Subcutaneous abdominal adipose tissue (tissue), 5 donors: Measurements from ENCODE around the gene KPNB1.

ENCODE experiments used
- H3K27ac ChIP-seq: one replicate; pipeline ENCODE4 v1.7.0; 2013; ENCODE audit warnings: low read depth, mild to moderate bottlenecking, inconsistent platforms, low read length, moderate library complexity
- H3K27me3 ChIP-seq, 5 donors: one replicate each; pipeline ENCODE4 v1.7.0; 2013; ENCODE audit warnings: low read length in 5 of 5, inconsistent platforms in 1 of 5; ENCODE audit not compliant: control insufficient read depth in 5 of 5, insufficient read depth in 4 of 5
- H3K36me3 ChIP-seq, 5 donors: one replicate each; pipeline ENCODE4 v1.7.0; 2013; ENCODE audit warnings: low read length in 5 of 5; ENCODE audit not compliant: control insufficient read depth in 5 of 5, insufficient read depth in 5 of 5
- H3K4me1 ChIP-seq, 5 donors: one replicate each; pipeline ENCODE4 v1.7.0; 2013; ENCODE audit warnings: low read length in 5 of 5, mild to moderate bottlenecking in 3 of 5, moderate library complexity in 1 of 5; ENCODE audit not compliant: control insufficient read depth in 5 of 5, insufficient read depth in 5 of 5
- H3K4me3 ChIP-seq, 5 donors: one replicate each; pipeline ENCODE4 v1.7.0; 2013; ENCODE audit warnings: low read length in 5 of 5, low read depth in 1 of 5
- H3K9ac ChIP-seq, 5 donors: one replicate each; pipeline ENCODE4 v1.7.0; 2013; ENCODE audit warnings: low read length in 5 of 5, mild to moderate bottlenecking in 4 of 5, moderate library complexity in 3 of 5
- H3K9me3 ChIP-seq, 5 donors: one replicate each; pipeline ENCODE4 v1.7.0; 2013; ENCODE audit warnings: low read length in 5 of 5; ENCODE audit not compliant: control insufficient read depth in 5 of 5
- donor health status: healthy.
- donor health status: healthy.
- donor health status: healthy.
- donor health status: healthy.
- donor health status: healthy.

Gene KPNB1

DNA sequence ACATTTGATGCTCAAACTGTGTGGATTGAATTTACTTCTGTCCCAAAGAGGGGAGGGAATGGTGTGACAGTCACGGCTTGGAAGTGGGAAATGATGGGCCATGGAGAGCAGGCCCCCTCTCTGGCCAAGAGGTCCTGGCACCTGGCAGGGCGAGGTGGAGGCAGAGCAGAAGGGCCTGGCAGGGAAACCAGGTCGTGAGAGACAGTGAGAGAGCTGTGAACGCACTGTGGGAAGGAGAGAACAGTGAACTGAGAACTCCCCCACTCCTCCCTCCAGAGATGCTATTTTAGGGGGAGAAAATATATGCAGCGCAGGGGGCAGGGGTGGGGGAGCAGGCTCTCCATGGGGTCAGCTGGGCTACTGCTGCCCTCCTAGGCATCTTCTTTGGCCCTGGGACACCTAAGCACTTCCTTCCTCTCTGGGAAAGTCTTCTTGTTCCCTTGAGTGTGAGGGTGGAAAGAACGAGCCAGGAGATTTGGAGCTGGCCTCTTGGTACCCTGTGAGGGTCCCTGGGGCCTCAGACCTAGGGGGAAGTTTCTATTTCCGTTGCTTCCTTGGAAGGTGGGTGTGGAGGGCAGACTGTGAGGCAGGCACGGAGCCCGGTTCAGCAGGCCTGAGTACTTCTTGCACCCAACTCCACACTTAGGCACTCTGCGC lies 66.1 kb downstream of the KPNB1 start:
- Histone ChIP-seq H3K27ac (no peak overlapping the region), H3K4me1 (peaks cover 0 to 8% (median 4%) of the 10 kb centered on the region in 5 donors), H3K9ac (no peak overlapping the region), H3K9me3 (no peaks in the 10 kb centered on the region), H3K36me3 (peaks cover 0 to 9% (median 7%) of the 10 kb centered on the region in 5 donors), H3K4me3 (no peak overlapping the region), H3K27me3 (peaks cover 24 to 59% (median 41%) of the 10 kb centered on the region in 5 donors)

DNA sequence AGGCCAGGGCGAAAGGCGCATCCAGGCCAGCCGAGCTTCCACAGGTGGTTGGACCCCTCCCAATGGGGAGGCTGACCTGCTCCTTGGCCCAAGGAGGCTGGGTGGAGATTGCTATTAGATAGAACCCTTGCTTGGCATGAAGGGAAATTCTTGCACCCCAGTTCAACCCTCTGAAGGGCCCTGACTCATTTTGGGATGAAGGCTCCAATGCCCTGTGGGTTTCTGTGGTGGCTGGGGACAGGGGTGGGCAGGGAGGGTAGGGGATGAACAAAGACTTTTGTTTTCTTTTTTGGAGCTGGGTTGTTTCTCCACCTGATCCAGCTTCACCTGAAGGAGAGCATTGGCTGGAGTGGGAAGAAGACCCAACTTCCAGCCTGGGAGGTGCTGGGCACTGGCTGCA lies 66.7 kb downstream of the KPNB1 start:
- H3K27ac ChIP-seq, result no peak overlapping the region
- no peak overlapping the region for H3K4me3 ChIP-seq
- no peaks in the 10 kb centered on the region for H3K9me3 ChIP-seq
- H3K9ac ChIP-seq, result no peak overlapping the region
- peaks cover 30 to 64% (median 47%) of the 10 kb centered on the region in 5 donors for H3K27me3 ChIP-seq
- H3K4me1 ChIP-seq, result peaks cover 0 to 13% (median 9%) of the 10 kb centered on the region in 5 donors
- peaks cover 0 to 4% (median 1%) of the 10 kb centered on the region in 5 donors for H3K36me3 ChIP-seq

DNA sequence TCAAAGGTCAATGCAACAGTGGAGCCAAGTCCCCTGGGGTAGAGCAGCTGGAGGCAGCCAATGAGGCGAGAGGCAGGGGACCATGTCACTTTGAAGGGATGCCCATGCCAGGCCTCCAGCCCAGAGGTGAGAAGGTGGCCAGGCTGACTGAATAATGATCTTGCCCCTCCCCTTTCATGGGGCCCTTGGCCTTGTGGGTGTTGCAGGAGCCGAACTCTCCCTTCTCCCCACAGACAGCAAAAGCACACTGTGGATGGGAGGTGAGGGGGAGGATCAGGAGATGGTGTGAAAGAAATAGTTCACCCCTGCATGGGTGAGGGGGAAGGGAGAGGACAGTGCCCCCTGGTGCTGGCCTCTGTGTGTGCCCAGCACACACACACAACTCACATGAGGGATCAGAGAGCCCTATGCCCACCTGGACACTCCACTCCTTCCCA lies 67.6 kb downstream of the KPNB1 start:
- no peaks in the 10 kb centered on the region for H3K9me3 ChIP-seq
- no peak overlapping the region for H3K9ac ChIP-seq
- H3K36me3 ChIP-seq, result no peaks in the 10 kb centered on the region
- H3K4me1 ChIP-seq, result peaks cover 0 to 15% (median 9%) of the 10 kb centered on the region in 5 donors
- H3K4me3 ChIP-seq, result no peak overlapping the region
- no peak overlapping the region for H3K27ac ChIP-seq
- peaks cover 37 to 74% (median 56%) of the 10 kb centered on the region in 5 donors for H3K27me3 ChIP-seq

DNA sequence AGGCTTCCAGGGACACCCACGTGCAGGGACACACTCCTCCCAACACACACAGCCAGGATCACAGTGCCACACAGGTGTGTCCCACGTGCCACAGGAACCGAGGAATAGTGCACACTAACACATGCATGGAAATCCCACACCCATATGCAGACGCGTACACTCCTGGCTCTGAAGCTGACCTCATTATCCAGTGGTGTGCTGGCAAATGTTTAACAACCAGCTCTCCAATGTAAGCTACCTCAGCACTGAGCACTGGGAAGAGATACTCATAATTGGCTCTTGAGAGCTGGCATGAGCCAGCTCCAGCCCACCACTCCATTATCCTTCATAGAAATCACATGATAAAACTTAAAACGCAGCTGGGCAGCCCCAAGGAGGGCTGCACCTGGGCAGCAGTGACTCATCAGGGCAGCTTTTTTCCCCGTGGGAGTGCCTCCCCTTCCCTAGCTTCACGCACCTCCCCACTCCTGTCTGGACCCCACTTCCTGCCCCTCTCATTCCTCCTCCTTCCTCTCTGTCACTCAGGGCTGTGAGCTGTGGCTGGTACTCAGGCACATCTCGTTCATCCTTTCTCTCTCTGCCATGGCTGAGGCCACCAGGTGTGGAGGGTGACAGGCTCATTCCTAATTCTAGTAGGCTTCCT lies 68.4 kb downstream of the KPNB1 start:
- Histone ChIP-seq H3K27ac (no peak overlapping the region), H3K4me3 (no peak overlapping the region), H3K4me1 (peaks cover 0 to 13% (median 9%) of the 10 kb centered on the region in 5 donors), H3K27me3 (peaks cover 37 to 76% (median 58%) of the 10 kb centered on the region in 5 donors), H3K9ac (no peak overlapping the region), H3K9me3 (no peaks in the 10 kb centered on the region), H3K36me3 (no peaks in the 10 kb centered on the region)

DNA sequence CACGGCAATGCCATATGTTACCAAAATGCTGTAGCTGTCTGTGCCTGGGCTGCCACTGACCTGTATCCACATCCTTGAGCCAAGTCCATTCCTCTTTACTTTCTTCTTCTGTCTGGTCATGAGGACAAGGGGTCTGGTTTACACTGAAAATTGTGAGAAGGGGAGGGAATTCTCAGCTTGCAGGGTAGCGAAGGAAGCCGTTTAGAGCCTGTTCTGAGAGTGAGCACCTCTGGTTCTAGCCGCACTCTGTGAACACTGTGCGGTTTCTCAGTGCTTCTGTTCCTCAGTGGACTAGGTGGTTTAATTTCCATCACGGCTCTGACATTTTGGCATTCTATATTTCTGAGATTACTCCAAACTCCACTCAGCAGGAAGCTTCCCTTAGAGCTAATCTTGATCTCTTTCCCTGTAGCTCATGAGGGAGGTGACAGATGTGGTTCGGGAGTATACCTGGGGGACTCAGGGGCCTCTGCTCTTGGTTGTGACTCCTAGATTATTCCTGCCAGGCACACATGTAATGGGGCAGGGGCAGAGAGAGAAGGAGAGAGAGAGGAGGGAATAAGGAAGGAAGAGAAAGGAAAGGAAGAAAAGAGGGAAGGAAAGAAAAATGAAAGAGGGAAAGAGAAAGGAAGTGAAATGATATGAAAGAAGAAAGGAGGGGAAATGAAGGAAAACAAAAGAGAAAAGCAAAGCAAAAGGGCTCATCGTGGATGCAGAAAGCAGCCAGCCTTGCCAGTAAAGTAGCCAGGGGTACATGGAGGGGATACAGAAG lies 69.1 kb downstream of the KPNB1 start:
- H3K9ac ChIP-seq, result no peak overlapping the region
- H3K9me3 ChIP-seq, result no peaks in the 10 kb centered on the region
- peaks cover 38 to 71% (median 50%) of the 10 kb centered on the region in 5 donors for H3K27me3 ChIP-seq
- H3K27ac ChIP-seq, result no peak overlapping the region
- H3K36me3 ChIP-seq, result no peaks in the 10 kb centered on the region
- no peak overlapping the region for H3K4me3 ChIP-seq
- H3K4me1 ChIP-seq, result peaks cover 0 to 13% (median 9%) of the 10 kb centered on the region in 5 donors

DNA sequence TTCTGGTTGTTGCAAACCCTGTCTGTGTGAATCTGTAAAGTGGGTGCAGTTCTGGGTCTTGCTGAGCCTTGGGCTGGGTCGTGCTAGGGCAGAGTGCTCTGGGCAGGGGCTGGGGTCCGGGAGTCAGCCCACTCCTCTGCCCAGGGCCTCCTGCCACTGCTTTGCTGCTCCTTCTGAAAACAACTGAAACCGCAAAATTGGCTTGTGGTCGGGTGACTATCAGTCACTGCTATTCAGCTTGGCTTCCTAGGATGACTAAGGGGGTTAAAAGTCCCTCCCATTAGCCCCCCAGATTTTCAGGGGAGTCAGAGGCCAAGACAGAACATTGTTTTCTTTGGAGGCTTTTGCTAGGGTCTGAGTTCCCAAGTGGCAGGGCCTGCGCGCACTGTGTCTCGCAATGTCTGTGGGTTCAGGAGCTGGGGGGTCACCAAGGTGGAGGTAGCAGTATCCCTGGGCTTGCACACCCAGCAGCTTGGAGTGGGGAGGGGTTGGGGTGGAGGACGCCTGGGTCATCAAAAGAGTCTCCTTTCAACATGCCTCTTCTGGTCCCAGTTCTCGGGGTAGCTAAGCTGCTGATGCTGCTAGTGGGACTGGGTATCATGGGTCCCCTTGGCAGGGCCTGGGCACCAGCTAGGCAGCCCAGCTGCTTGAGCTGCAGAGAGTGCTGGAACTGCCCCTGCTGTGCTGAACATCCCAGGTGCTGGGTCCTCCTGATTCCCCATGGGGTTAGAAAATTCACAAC lies 69.9 kb downstream of the KPNB1 start:
- no peaks in the 10 kb centered on the region for H3K36me3 ChIP-seq
- H3K9me3 ChIP-seq, result no peaks in the 10 kb centered on the region
- peaks cover 0 to 13% (median 9%) of the 10 kb centered on the region in 5 donors for H3K4me1 ChIP-seq
- no peak overlapping the region for H3K9ac ChIP-seq
- H3K27ac ChIP-seq, result no peak overlapping the region
- no peak overlapping the region for H3K4me3 ChIP-seq
- H3K27me3 ChIP-seq, result peaks cover 42 to 69% (median 54%) of the 10 kb centered on the region in 5 donors

DNA sequence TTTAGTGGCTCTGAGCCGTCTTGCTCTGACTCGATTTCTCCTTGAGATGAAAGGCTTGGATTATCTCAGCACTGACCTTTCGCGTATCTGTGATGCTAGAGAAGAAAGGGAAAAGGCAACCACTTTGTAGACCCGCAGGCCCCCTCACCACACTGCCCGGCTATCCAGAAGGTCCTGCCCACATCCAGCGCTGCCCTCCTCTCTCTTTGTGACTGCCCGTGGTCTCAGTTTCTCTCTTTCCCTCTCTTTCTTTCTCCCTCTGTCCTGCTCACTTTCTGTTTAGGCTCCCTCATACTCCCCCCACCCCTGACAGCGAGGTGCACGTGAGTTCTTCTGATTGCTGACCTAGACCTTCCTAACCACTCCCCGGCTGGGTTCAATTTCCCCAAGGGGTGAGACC lies 70.5 kb downstream of the KPNB1 start:
- Histone ChIP-seq H3K4me3 (no peak overlapping the region), H3K9ac (no peak overlapping the region), H3K27me3 (peaks cover 42 to 67% (median 56%) of the 10 kb centered on the region in 5 donors), H3K36me3 (no peaks in the 10 kb centered on the region), H3K9me3 (no peaks in the 10 kb centered on the region), H3K27ac (no peak overlapping the region), H3K4me1 (peaks cover 0 to 13% (median 9%) of the 10 kb centered on the region in 5 donors)

DNA sequence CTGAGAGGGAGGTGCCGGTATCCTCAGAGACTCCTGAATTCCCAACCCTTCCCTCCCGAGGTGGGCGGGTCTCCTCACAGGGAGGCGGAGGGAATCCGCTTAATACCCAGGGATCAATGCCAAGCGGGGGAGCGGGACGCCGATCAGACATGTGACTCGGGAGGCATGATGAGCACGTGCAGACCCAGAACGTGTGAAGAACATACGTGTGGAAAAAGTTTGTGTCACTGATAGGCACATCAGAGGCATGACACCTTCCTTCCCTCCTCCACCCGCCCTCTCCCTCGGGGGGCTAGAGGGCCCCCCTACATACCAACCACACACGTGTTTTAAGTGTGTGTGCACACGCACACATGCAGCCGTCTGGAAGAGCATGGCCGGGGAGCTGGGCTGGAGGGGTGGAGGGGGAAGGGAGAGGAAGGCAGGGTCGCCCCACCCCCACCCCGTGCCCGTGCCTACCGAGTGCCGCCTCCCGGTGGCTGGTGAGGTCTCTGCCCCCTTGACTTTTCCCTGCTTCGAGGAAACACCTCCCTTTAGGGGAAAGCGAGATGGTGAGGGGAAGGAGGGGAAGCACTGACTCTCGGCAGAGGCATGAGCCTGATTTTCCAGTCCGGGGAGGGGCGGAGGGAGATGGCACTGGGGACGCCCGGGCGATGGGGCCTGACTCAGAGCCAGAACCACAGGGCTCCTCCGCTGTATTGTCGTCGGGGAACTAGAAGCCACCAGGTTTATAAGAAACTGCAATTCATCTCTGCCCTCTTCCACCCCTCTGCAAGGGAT lies 71.2 kb downstream of the KPNB1 start:
- Histone ChIP-seq H3K27ac (no peak overlapping the region), H3K36me3 (no peaks in the 10 kb centered on the region), H3K4me3 (peak overlapping the region in 1 of 5 donors; percentile 27), H3K9me3 (no peaks in the 10 kb centered on the region), H3K4me1 (peaks cover 0 to 13% (median 9%) of the 10 kb centered on the region in 5 donors), H3K9ac (no peak overlapping the region), H3K27me3 (peaks cover 42 to 73% (median 61%) of the 10 kb centered on the region in 5 donors)

DNA sequence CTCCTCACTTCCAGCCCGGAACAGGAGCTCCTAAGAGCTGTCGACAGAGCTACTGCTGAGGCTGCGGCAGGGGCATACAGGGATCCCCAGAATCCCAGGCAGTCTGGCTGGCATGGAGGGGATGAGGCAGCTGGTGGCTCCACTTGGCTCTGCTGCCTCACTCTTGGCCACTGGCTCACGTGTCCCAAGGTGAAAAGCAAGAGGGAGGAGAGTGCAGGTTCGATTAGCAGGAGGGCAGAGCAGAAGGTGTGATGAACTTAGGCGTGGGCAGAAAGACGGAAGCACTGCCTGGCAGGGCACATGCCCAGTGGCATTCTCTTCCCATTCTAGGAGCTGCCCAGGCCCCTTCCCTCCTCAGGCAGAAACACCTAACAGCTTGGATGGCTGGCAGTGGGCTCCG lies 72.0 kb downstream of the KPNB1 start:
- H3K27me3 ChIP-seq, result peaks cover 42 to 79% (median 62%) of the 10 kb centered on the region in 5 donors

More for the DNA sequence above, 72.0 kb downstream of the KPNB1 start:
- Histone ChIP-seq H3K4me1 (peaks cover 0 to 13% (median 9%) of the 10 kb centered on the region in 5 donors), H3K9ac (no peak overlapping the region), H3K27ac (no peak overlapping the region), H3K36me3 (no peaks in the 10 kb centered on the region), H3K9me3 (no peaks in the 10 kb centered on the region), H3K4me3 (no peak overlapping the region)
